Breast epithelium (tissue), 4 donors: Measurements from ENCODE around the gene GPHN. TPM values are rescaled to one million over a fixed set of nuclear protein-coding genes. Genes with fewer than 3 reads are reported as not detected.

Experiments used
- DNase-seq, 2 donors: peaks; one replicate each; pipeline ENCODE4 v3.0.0-alpha.2; 2019; ENCODE audit warnings: low spot score in 2 of 2
- H3K27ac ChIP-seq, 2 donors: fragments of 200-600 bp; sonication (generic) in 1 of 2; one replicate each; pipeline ENCODE4 v1.5.1; 2016 to 2019; ENCODE audit warnings: mild to moderate bottlenecking in 1 of 2
- H3K27me3 ChIP-seq, 2 donors: fragments of 200-600 bp; sonication (generic) in 1 of 2; one replicate each; pipeline versions ENCODE4 v1.5.1 to v1.6.0; 2017 to 2019; ENCODE audit warnings: control low read depth in 1 of 2, mild to moderate bottlenecking in 1 of 2
- H3K36me3 ChIP-seq: fragments of 200-600 bp; one replicate; pipeline ENCODE4 v1.5.1; 2019
- H3K4me1 ChIP-seq, 2 donors: fragments of 200-600 bp; sonication (generic); one replicate each; pipeline ENCODE4 v1.5.1; 2016 to 2019; ENCODE audit warnings: control low read depth in 1 of 2
- H3K4me3 ChIP-seq, 3 donors: fragments of 200-600 bp; sonication (generic); 1 replicate in 2 of 3; 2 replicates in 1 of 3; pipeline ENCODE4 v1.5.1; 2016 to 2019; ENCODE audit warnings: mild to moderate bottlenecking in 3 of 3, moderate library complexity in 2 of 3
- H3K9me3 ChIP-seq, 2 donors: fragments of 200-600 bp; sonication (generic) in 1 of 2; one replicate each; pipeline ENCODE4 v1.5.1; 2016 to 2019; ENCODE audit warnings: control low read depth in 1 of 2
- CTCF ChIP-seq, 3 donors: fragments of 450-650 bp; IDR thresholded peaks; one replicate each; pipeline ENCODE4 v1.5.1; 2016 to 2017; ENCODE audit warnings: antibody characterized with exemption in 3 of 3, mild to moderate bottlenecking in 3 of 3, moderate library complexity in 3 of 3
- POLR2A ChIP-seq: fragments of 450-650 bp; IDR thresholded peaks from one replicate; pipeline ENCODE4 v1.6.1; 2016; ENCODE audit warnings: antibody characterized with exemption, mild to moderate bottlenecking, moderate library complexity
- POLR2AphosphoS5 ChIP-seq, 3 donors: sonication (generic); formaldehyde crosslinking; IDR thresholded peaks; one replicate each; pipeline ENCODE4 v1.6.1; 2017; ENCODE audit warnings: antibody characterized with exemption in 3 of 3
- intact Hi-C: fragments of 100-400 bp; cut with DNase I; formaldehyde crosslinking; loops from one replicate; pipeline ENCODE4 v1.15.1; 2023; ENCODE audit warnings: low total_unique reads
- total RNA-seq, 3 donors: library from RNA; depleted of rRNA; stranded (reverse); fragments of >200 nt; gene quantifications; one replicate each; pipeline ENCODE4 v1.1.0, GENCODE V29; 2016

GPHN gene
- total RNA-seq, 3 donors from 2014 or later, result 20.9 to 39.0 (median 24.9) TPM

GRCh38 chr14:67221248-67221981 lies 713.5 kb downstream of the GPHN start:
- H3K36me3 ChIP-seq, result no peaks in the 10 kb centered on the region
- H3K27me3 ChIP-seq, result no peaks in the 10 kb centered on the region
- no peak overlapping the region for H3K27ac ChIP-seq
- TF ChIP-seq POLR2AphosphoS5 (IDR thresholded peaks at IDR 0.05) (no peak), CTCF (IDR thresholded peaks at IDR 0.05) (no peak), POLR2A (no peak)
- intact Hi-C loops, result no loop called here
- H3K9me3 ChIP-seq, result peaks cover 0 to 5% of the 10 kb centered on the region in 2 donors
- H3K4me3 ChIP-seq, result no peak overlapping the region
- H3K4me1 ChIP-seq, result no peaks in the 10 kb centered on the region
- no peak for DNase-seq

- intact Hi-C loops, result no loop called here
- Histone ChIP-seq H3K27me3 (no peaks in the 10 kb centered on the region), H3K4me3 (no peak overlapping the region), H3K36me3 (no peaks in the 10 kb centered on the region), H3K4me1 (no peaks in the 10 kb centered on the region), H3K27ac (no peak overlapping the region), H3K9me3 (peaks cover 0 to 3% of the 10 kb centered on the region in 2 donors)
- DNase-seq, result no peak
- TF ChIP-seq POLR2A (no peak), CTCF (IDR thresholded peaks at IDR 0.05) (no peak)
These were observed 714.0 kb downstream of the GPHN start for GRCh38 chr14:67221982-67222328.

GRCh38 chr14:67225523-67225922 lies 717.6 kb downstream of the GPHN start:
- Histone ChIP-seq H3K4me1 (no peaks in the 10 kb centered on the region), H3K27me3 (no peaks in the 10 kb centered on the region), H3K9me3 (no peaks in the 10 kb centered on the region), H3K27ac (no peak overlapping the region), H3K36me3 (no peaks in the 10 kb centered on the region), H3K4me3 (no peak overlapping the region)
- intact Hi-C loops, result no loop called here
- TF ChIP-seq CTCF (IDR thresholded peaks at IDR 0.05) (no peak), POLR2A (no peak), POLR2AphosphoS5 (IDR thresholded peaks at IDR 0.05) (no peak)
- DNase-seq, result no peak

- Histone ChIP-seq H3K27ac (no peak overlapping the region), H3K36me3 (no peaks in the 10 kb centered on the region), H3K9me3 (no peaks in the 10 kb centered on the region), H3K4me1 (no peaks in the 10 kb centered on the region), H3K27me3 (no peaks in the 10 kb centered on the region), H3K4me3 (no peak overlapping the region)
- intact Hi-C loops, result no loop called here
- no peak for DNase-seq
- no peak for TF ChIP-seq POLR2AphosphoS5 (IDR thresholded peaks at IDR 0.05)
- TF ChIP-seq POLR2A, result no peak
- TF ChIP-seq CTCF (IDR thresholded peaks at IDR 0.05), result no peak
These were observed 720.5 kb downstream of the GPHN start for GRCh38 chr14:67228325-67228984.

Other genes starting within 250 kb of the GPHN start
- gene CCDC196, start 21.8 kb upstream of the GPHN start, total RNA-seq, result not detected